ENCODE measurements around the gene PTGER1.

GRCh38 chr19:14519245-14519859, 44.2 kb upstream of the PTGER1 start:
- TF ChIP-seq CTCF (IDR thresholded peaks at IDR 0.05; ENCODE audit: control extremely low read depth in 1 of 3, insufficient read depth in 1 of 3, low read depth in 1 of 3, low read length in 3 of 3), result no peak
- no peak for TF ChIP-seq CHD2 (IDR thresholded peaks at IDR 0.05; ENCODE audit: low read length)
